HG03558 (cell line): ENCODE measurements around the gene MAPK1.
"Not testable (repeated sequence)": the region's sequence is repeated elsewhere in the genome, so short reads cannot be mapped to it uniquely, and the experiment has no call there.

ENCODE experiments used
- ATAC-seq: cut with Tn5 transposase; IDR thresholded peaks from one replicate; pipeline ENCODE4 v1.9.1; 2021; ENCODE audit warnings: moderate number of reproducible peaks; ENCODE audit not compliant: unreplicated experiment; ENCODE audit errors: extremely low read depth

MAPK1 gene

GRCh38 chr22:21731503-21731902, 135.9 kb downstream of the MAPK1 start:
- no peak for ATAC-seq

GRCh38 chr22:21730535-21731308, 136.7 kb downstream of the MAPK1 start:
- ATAC-seq: no peak

- not testable (repeated sequence) for ATAC-seq
Measured at GRCh38 chr22:21729184-21729583, 138.3 kb downstream of the MAPK1 start.

- no peak for ATAC-seq
Measured at GRCh38 chr22:21728270-21728669, 139.2 kb downstream of the MAPK1 start.

GRCh38 chr22:21727768-21728167, 139.7 kb downstream of the MAPK1 start:
- no peak for ATAC-seq

GRCh38 chr22:21727159-21727558, 140.3 kb downstream of the MAPK1 start:
- no peak for ATAC-seq

GRCh38 chr22:21726650-21727049, 140.8 kb downstream of the MAPK1 start:
- no peak for ATAC-seq

GRCh38 chr22:21725956-21726649, 141.3 kb downstream of the MAPK1 start:
- ATAC-seq: no peak

GRCh38 chr22:21724496-21724895, 142.9 kb downstream of the MAPK1 start:
- not testable (repeated sequence) for ATAC-seq

- ATAC-seq: not testable (repeated sequence)
Measured at GRCh38 chr22:21721195-21721852, 146.1 kb downstream of the MAPK1 start.

GRCh38 chr22:21720191-21720859, 147.1 kb downstream of the MAPK1 start:
- not testable (repeated sequence) for ATAC-seq

- no peak for ATAC-seq
Measured at GRCh38 chr22:21719024-21719423, 148.4 kb downstream of the MAPK1 start.

- ATAC-seq: no peak
Measured at GRCh38 chr22:21718499-21718898, 148.9 kb downstream of the MAPK1 start.

GRCh38 chr22:21716395-21717122, 150.9 kb downstream of the MAPK1 start:
- ATAC-seq: not testable (repeated sequence)

GRCh38 chr22:21714786-21715185, 152.7 kb downstream of the MAPK1 start:
- no peak for ATAC-seq

- ATAC-seq: no peak
Measured at GRCh38 chr22:21714059-21714770, 153.2 kb downstream of the MAPK1 start.

- ATAC-seq: no peak
Measured at GRCh38 chr22:21713428-21714058, 153.9 kb downstream of the MAPK1 start.

- no peak for ATAC-seq
Measured at GRCh38 chr22:21712751-21713427, 154.6 kb downstream of the MAPK1 start.
